ENCODE results near the gene ERC1. TPM values are rescaled to one million over a fixed set of nuclear protein-coding genes. Genes with fewer than 3 reads are reported as not detected.

Gene ERC1
- total and polyA plus RNA-seq, 9 of the 15 experiments (the other 6 are each of a cell fraction or from before 2014, with no cell fraction given) = 0.74 to 11.8 (median 4.8) TPM

DNA sequence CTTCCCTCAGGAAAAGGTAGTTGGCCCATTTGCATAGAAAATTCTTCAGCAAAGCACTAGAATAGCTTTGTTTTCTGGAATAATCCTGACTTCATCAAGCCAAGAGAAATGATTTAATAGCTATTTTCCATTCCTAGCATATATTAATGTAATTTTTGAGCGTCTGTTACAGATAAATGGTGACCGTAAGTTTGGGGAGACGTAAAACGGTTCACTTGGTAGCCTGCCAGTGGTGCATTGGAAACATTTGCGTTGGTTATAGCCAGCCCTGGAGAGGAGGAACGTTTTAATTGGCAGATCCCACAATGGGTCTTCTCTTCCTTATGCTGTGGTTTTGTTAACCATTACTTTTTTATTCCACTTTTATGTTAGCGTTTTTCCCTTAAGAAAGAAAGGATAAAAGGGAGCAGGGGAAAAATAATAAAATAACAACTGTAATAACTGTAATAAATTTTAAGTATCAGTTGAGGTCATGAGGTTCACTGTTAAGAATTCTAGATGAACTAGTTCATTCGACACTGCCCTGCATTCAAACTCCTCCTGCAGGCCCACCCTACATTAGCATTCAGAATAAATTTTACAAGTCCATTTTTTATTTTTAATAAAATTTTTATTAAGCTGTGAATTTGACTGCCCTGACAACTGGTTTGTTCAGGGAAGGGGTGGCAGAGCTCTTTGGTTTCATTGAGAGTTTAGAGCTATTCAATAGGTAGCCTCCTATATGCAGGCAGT is 300.7 kb downstream of the ERC1 start:
- Histone ChIP-seq H3K4me1 (replicated peaks in 1 of 2; ENCODE audit: control insufficient read depth in 2 of 2, insufficient read depth in 2 of 2, low read length in 2 of 2) (no peaks in the 10 kb centered on the region; a peak in 1 of 5 replicates), H3K9ac (ENCODE audit: insufficient read depth in 1 of 2, low read depth in 2 of 2, low read length in 2 of 2) (no peak overlapping the region), H3K36me3 (ENCODE audit: control insufficient read depth, insufficient read depth, low read length) (no peaks in the 10 kb centered on the region; the same call in 2 of the 3 replicates), H2AFZ (ENCODE audit: low read depth, low read length) (no peak overlapping the region), H3K9me3 (replicated peaks; ENCODE audit: control insufficient read depth, insufficient read depth, low read depth, low read length) (no peaks in the 10 kb centered on the region), H3K4me3 (no peak overlapping the region), H3K79me2 (ENCODE audit: control insufficient read depth, insufficient read depth, low read length) (no peaks in the 10 kb centered on the region), H4K20me1 (replicated peaks; ENCODE audit: control insufficient read depth, insufficient read depth, low read length) (no peaks in the 10 kb centered on the region), H3K4me2 (ENCODE audit: insufficient read depth, low read length) (no peak overlapping the region), H3K27me3 (ENCODE audit: control insufficient read depth in 2 of 2, insufficient read depth in 2 of 2, low read length in 2 of 2) (no peaks in the 10 kb centered on the region), H3K27ac (ENCODE audit: extremely low read depth, low read depth, low read length) (no peak overlapping the region), H3K9me1 (ENCODE audit: control insufficient read depth, insufficient read depth, low read length) (no peaks in the 10 kb centered on the region)
- no TSS peak for BruUV-seq (replicated peaks)
- DNase-seq (ENCODE audit: extremely low read depth in 1 of 4, low spot score in 3 of 4) (no peak), ATAC-seq (no peak), FAIRE-seq (no peak)
- WGBS (ENCODE audit: insufficient coverage, low coverage, missing lambda C conversion rate) = 70% methylated on average over 7 of the region's 8 CpGs
- ChIA-PET POLR2A (interaction anchor here (1.2 kb wide), 1 partner anchor 12 kb away, joined by 4 read pairs; no protein-coding TSS in a partner anchor), CTCF (ENCODE audit: low intra/inter-chr PET ratio) (no interaction called here)
- intact Hi-C loops (cut with micrococcal nuclease) = no loop called here
- no peak for TF ChIP-seq ZNF408 (CRISPR knock-in tag; IDR thresholded peaks at IDR 0.05; ENCODE audit: low read depth)
- in situ Hi-C loops (cut with MboI) = loop anchor here (25.0 kb wide), 1 partner anchor 296 kb away; the partner anchor contains the start of gene FBXL14

DNA sequence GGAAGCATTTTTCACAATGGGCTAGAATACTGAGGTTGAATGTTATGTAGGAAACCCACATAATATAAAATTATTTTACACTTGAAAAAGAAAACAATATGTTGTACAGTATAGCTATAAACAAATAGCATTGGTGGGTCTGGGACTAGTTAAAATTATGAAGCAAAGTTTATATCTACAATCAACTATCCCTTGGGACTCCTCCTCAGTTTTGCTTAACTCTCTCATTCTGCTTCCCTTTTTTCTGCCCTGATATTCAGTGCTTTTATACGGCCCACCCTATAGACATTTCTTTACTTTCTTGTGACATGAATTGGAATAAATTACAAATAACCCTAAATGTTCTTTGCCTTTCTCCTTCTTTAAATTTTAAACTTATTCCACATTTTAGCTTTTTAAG is 302.9 kb downstream of the ERC1 start:
- in situ Hi-C loops (cut with MboI) (loop anchor here (25.0 kb wide), 1 partner anchor 293 kb away; the partner anchor contains the start of gene FBXL14), intact Hi-C loops (cut with micrococcal nuclease) (no loop called here)
- FAIRE-seq (no peak), DNase-seq (ENCODE audit: extremely low read depth in 1 of 4, low spot score in 3 of 4) (no peak), ATAC-seq (no peak)
- Histone ChIP-seq H3K9me1 (ENCODE audit: control insufficient read depth, insufficient read depth, low read length) (no peaks in the 10 kb centered on the region), H2AFZ (ENCODE audit: low read depth, low read length) (no peak overlapping the region), H3K9me3 (replicated peaks; ENCODE audit: control insufficient read depth, insufficient read depth, low read depth, low read length) (no peaks in the 10 kb centered on the region), H4K20me1 (replicated peaks; ENCODE audit: control insufficient read depth, insufficient read depth, low read length) (no peaks in the 10 kb centered on the region), H3K27ac (ENCODE audit: extremely low read depth, low read depth, low read length) (no peak overlapping the region), H3K36me3 (ENCODE audit: control insufficient read depth, insufficient read depth, low read length) (no peaks in the 10 kb centered on the region; the same call in 2 of the 3 replicates), H3K9ac (ENCODE audit: insufficient read depth in 1 of 2, low read depth in 2 of 2, low read length in 2 of 2) (no peak overlapping the region), H3K4me3 (no peak overlapping the region), H3K79me2 (ENCODE audit: control insufficient read depth, insufficient read depth, low read length) (no peaks in the 10 kb centered on the region), H3K27me3 (ENCODE audit: control insufficient read depth in 2 of 2, insufficient read depth in 2 of 2, low read length in 2 of 2) (no peaks in the 10 kb centered on the region), H3K4me1 (replicated peaks in 1 of 2; ENCODE audit: control insufficient read depth in 2 of 2, insufficient read depth in 2 of 2, low read length in 2 of 2) (no peaks in the 10 kb centered on the region; a peak in 1 of 5 replicates), H3K4me2 (ENCODE audit: insufficient read depth, low read length) (no peak overlapping the region)
- ChIA-PET CTCF (ENCODE audit: low intra/inter-chr PET ratio) (no interaction called here), POLR2A (interaction anchor here (0.5 kb wide), 1 partner anchor 300 kb away, joined by 3 read pairs; no protein-coding TSS in a partner anchor)
- BruUV-seq (replicated peaks) = no TSS peak
- WGBS (ENCODE audit: insufficient coverage, low coverage, missing lambda C conversion rate) = 75% methylated on average over 1 of the region's 1 CpG
- no peak for TF ChIP-seq ZFP30 (CRISPR knock-in tag; IDR thresholded peaks at IDR 0.05; ENCODE audit: borderline replicate concordance)
- no peak for TF ChIP-seq CXXC5 (CRISPR knock-in tag; IDR thresholded peaks at IDR 0.05)
- TF ChIP-seq, protein P1, sequence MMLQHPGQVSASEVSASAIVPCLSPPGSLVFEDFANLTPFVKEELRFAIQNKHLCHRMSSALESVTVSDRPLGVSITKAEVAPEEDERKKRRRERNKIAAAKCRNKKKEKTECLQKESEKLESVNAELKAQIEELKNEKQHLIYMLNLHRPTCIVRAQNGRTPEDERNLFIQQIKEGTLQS (IDR thresholded peaks at IDR 0.05) = no peak
- TF ChIP-seq, protein P1 (CRISPR knock-in tag; conservative IDR thresholded peaks at IDR 0.05) = no peak
- TF ChIP-seq, protein P2, sequence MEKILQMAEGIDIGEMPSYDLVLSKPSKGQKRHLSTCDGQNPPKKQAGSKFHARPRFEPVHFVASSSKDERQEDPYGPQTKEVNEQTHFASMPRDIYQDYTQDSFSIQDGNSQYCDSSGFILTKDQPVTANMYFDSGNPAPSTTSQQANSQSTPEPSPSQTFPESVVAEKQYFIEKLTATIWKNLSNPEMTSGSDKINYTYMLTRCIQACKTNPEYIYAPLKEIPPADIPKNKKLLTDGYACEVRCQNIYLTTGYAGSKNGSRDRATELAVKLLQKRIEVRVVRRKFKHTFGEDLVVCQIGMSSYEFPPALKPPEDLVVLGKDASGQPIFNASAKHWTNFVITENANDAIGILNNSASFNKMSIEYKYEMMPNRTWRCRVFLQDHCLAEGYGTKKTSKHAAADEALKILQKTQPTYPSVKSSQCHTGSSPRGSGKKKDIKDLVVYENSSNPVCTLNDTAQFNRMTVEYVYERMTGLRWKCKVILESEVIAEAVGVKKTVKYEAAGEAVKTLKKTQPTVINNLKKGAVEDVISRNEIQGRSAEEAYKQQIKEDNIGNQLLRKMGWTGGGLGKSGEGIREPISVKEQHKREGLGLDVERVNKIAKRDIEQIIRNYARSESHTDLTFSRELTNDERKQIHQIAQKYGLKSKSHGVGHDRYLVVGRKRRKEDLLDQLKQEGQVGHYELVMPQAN (IDR thresholded peaks at IDR 0.05; ENCODE audit: borderline replicate concordance) = no peak
- TF ChIP-seq PTBP1 (IDR thresholded peaks at IDR 0.05; ENCODE audit: low read depth, low read length) = no peak
- TF ChIP-seq KHSRP (IDR thresholded peaks at IDR 0.05) = no peak
- TF ChIP-seq, protein P3, sequence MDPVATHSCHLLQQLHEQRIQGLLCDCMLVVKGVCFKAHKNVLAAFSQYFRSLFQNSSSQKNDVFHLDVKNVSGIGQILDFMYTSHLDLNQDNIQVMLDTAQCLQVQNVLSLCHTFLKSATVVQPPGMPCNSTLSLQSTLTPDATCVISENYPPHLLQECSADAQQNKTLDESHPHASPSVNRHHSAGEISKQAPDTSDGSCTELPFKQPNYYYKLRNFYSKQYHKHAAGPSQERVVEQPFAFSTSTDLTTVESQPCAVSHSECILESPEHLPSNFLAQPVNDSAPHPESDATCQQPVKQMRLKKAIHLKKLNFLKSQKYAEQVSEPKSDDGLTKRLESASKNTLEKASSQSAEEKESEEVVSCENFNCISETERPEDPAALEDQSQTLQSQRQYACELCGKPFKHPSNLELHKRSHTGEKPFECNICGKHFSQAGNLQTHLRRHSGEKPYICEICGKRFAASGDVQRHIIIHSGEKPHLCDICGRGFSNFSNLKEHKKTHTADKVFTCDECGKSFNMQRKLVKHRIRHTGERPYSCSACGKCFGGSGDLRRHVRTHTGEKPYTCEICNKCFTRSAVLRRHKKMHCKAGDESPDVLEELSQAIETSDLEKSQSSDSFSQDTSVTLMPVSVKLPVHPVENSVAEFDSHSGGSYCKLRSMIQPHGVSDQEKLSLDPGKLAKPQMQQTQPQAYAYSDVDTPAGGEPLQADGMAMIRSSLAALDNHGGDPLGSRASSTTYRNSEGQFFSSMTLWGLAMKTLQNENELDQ (CRISPR knock-in tag; IDR thresholded peaks at IDR 0.05; ENCODE audit: borderline replicate concordance) = no peak
- TF ChIP-seq EHMT2 (IDR thresholded peaks at IDR 0.05) = no peak

All from K562 (cell line).